GM18873 (cell line): Measurements from ENCODE around the gene ABTB2.
A peak's percentile ranks its signal among the peaks of the same experiment; 100 is the strongest.

ENCODE experiments used
- ATAC-seq: cut with Tn5 transposase; IDR thresholded peaks from one replicate; pipeline ENCODE4 v1.9.1; 2021; ENCODE audit warnings: mild to moderate bottlenecking, moderate library complexity, moderate number of reproducible peaks; ENCODE audit not compliant: unreplicated experiment, low FRiP score

ABTB2 gene

DNA sequence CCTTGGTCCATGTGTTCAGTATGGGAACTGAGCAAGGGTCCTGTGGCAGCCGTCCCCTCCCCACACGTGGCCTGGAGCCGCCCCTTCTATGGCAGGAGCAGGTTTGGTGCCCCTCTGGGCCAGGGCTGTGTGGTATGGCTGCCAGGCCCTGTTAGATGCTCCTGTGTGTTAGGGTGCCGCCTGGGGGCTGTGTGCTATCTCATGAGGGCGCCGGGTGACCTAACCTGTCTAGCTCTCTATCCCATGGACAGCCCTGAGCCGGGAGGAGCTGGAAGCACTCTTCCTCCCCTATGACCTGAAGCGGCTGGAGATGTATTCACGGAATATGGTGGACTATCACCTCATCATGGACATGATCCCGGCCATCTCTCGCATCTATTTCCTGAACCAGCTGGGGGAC, 217.7 kb downstream of the ABTB2 start:
- no peak for ATAC-seq

DNA sequence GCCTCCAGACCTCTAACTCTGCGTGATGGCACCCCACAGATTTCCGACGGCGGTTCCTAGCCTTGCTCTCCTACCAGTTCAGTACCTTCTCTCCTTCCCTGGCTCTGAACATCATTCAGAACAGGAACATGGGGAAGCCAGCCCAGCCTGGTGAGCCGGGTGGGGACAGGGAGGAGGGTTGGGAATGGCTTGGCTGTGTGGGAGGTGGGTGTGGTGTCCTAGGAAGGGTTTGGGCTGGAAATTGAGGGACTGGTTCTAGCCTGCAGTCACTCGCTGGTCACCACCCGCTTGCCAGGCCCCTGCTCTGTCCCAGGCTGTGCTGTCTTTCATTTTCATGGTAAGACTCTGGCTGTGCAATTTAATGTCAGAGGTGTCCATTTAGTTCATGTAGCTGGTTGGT, 218.5 kb downstream of the ABTB2 start:
- no peak for ATAC-seq

DNA sequence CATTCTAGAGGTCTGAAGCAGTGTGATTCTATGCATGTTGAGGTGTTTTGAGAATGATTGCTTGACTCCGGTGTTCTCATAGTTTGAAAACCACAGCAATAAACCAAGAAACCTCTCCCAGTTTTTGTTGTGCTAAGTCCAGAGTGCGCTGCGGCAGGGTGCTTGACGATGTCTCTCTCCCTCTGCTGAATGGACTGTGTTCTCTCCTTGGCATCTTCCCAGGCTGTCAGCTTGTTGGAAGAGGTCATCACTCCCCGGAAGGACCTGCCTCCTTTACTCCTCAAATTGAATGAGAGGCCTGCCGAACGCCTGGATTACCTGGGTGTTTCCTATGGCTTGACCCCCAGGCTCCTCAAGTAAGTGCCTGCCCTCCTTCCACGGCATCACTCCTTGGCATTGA, 221.4 kb downstream of the ABTB2 start:
- ATAC-seq: no peak

- no peak for ATAC-seq
Observed at GRCh38 chr11:34135439-34135838, 222.4 kb downstream of the ABTB2 start.

DNA sequence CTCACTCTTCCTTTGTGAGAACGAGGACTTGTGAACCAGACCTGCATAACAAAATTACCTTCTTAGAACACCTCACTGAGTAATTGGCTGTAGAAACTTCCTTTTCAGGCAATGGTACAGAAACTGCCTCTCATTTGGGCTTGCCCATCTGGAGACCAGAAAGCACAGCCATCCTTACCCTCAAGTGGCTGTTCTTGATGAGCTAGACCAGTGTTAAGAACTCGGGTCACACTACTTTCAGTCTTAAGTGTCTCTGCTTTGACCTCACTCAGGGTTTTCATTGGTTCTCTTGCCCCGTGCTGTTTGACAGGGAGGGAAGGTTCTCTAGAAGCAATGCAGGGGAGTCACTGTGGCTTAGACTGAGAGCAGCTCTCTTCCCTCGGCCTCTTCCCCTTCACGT, 223.0 kb downstream of the ABTB2 start:
- no peak for ATAC-seq

GRCh38 chr11:34132261-34132965, 225.4 kb downstream of the ABTB2 start:
- no peak for ATAC-seq

DNA sequence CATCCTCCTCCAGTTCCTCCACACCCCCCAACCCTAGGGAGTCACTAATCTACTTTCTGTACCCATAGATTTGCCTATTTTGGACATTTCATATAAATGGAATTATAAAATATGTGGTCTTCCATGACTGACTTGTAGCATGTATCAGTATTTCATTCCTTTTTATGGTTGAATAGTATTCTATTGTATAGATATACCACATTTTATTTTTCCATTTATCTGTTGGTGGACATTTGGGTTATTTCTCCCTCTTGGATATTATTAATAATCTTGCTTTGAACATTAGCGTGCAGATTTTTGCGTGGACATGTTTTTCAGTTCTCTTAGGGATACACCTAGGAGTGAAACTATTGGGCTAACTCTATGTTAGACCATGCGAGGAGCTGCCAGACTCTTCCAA, 229.0 kb downstream of the ABTB2 start:
- ATAC-seq: no peak

GRCh38 chr11:34126959-34127848, 230.6 kb downstream of the ABTB2 start:
- no peak for ATAC-seq

DNA sequence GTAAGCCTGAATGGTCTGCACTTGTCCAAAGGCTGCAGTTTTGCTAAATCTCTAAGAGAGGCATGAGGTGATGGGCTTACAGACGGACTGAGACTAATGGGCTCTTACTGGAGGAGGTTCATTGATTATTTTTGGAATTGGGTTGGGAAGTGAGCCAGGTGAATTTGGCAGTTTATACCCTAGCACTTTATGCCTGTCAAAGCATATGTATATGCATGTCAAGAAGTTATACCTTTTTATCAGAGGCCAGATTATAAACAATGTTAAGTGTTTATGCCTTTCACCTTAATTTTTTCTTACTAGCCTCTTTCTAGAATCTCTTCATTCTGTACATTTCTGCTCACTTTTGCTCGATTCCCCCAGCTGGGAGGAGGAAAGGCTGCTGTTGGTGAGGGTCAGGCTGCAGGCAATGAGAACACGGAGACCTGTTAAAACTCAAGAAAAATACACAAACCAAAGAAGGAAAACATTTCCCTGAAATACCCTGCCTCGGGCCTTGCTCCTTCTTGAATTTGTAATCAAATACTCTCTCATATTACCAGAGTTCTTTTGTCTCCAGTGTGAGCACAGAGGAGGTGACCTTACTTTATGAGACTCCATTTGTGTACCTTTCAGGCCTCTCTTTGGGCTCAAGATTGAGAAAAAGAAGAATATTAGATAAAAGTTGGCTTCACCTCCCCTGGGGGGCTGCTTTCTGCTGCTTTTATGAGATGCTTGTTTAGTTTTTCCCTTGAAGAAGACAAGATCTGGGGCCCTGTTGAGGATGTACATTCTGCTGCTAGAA, 232.7 kb downstream of the ABTB2 start:
- ATAC-seq: no peak

GRCh38 chr11:34120651-34121050, 237.2 kb downstream of the ABTB2 start:
- ATAC-seq: no peak

DNA sequence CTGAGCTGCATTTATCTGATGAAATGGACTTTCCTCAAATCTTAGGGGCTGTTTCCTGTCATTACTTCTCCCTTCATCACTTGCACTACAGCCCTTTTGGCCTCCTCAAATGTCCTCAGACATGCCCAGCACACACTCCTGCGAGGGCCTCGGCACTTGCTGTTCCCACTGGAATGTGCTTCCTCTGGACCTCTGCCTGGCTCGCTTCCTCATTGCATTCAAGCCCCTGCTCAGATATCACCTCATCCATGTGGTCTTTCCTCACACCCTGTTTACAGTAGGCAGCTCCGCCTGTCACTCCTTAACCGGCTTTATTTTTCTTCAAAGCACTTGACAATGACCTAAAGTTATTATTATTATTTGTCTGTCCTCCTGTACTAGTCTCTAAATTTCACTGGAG, 243.3 kb downstream of the ABTB2 start:
- ATAC-seq: no peak

GRCh38 chr11:34114014-34114413, 243.8 kb downstream of the ABTB2 start:
- no peak for ATAC-seq

DNA sequence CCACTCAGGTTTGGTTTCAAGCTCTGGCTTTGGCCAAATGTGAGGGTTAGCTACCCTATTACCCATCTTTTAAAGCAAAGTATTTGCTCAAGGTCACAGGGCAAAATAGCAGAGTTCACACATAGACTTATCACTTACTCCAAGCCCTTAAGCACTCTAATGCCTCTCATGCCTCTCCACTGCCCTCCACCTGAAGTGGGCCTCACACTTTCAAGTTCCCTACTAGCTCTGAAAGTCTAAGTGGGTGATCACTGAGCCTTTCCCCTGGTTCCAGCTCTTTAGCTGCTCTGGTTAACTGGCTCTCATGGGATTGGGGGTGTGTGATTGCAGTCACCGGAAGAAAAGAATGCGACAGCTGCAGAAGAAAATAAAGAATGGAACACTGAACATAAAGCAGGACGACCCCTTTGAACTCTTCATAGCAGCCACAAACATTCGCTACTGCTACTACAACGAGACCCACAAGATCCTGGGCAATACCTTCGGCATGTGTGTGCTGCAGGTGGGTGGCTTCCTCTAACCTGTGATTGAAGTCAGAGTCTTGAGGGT, 246.0 kb downstream of the ABTB2 start:
- no peak for ATAC-seq

DNA sequence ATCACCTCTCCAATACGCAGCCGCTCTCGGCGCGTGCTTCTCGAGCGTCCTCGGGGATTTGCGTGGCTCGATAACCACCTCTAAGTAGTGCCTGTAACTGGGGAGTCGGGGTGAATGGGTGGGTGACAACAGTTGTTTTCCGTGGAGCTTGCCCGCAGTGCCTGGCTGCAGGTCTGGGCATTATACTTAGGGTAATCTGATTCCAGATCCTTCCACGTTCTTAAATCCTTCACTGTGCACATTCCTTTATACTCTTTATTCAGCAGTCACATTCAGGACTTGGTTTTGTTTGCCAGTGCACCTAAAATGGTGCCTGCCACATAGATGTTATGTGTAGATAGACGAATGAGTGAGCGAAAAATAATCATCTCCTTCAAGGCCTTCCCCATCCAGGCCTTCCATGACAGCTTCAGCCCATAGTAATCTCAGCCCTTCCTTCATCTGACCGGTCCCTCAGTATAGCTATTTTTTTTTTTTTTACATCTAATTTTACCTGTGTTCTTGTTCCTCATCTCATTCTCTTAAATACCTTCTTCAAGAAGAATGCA, 251.8 kb downstream of the ABTB2 start:
- ATAC-seq: no peak

GRCh38 chr11:34105079-34105956, 252.5 kb downstream of the ABTB2 start, which contains the start of gene NAT10:
TSS of gene NAT10 (plus strand) at chr11:34105629. CDS start at chr11:34108226, 2,597 bp downstream.
- peak; percentile 88 for ATAC-seq

GRCh38 chr11:34104680-34105078, 253.1 kb downstream of the ABTB2 start:
- ATAC-seq: no peak
